ENCODE measurements around the gene APBA2.

The APBA2 gene

DNA sequence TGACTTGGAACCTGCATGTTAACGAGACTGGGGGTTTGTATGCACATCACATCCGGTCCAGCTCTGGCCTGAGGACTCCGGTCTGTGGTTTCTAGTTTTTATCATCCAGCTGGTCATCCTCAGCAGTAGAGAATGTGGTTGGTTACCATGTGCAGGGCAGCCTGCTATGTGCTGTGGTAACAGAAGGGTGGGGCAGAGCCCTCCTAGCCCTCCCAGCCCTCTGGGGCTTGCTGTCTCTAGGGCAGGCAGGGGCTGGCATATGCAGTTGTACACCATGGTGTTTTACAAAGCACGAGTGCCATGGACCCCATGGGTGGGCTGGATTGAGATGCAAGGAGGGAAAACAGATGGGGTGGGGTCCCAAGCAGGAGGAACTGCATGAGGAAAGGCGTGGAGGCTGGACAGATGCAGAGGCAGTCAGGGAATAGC is 70.2 kb downstream of the APBA2 start:
- peaks cover 4% of the 10 kb centered on the region; the same call in 1 of the 2 replicates for H4K20me1 ChIP-seq (ENCODE audit: insufficient read depth, low read length)
- H3K4me2 ChIP-seq (ENCODE audit: insufficient read depth, low read length), result no peak overlapping the region
- no peak overlapping the region for H2AFZ ChIP-seq (ENCODE audit: low read depth, low read length)
- H3K9ac ChIP-seq (ENCODE audit: low read depth, low read length), result no peak overlapping the region
- no peaks in the 10 kb centered on the region for H3K36me3 ChIP-seq (ENCODE audit: insufficient read depth, low read length)
- H3K4me1 ChIP-seq (ENCODE audit: insufficient read depth, low read length), result peaks cover 8% of the 10 kb centered on the region; the same call in 1 of the 2 replicates
- H3K79me2 ChIP-seq (ENCODE audit: insufficient read depth, low read length), result no peaks in the 10 kb centered on the region
- DNase-seq (no peak), ATAC-seq (ENCODE audit: insufficient read depth, low read depth) (no peak)
- H3K4me3 ChIP-seq (ENCODE audit: low read depth in 1 of 2, low read length in 2 of 2), result no peak overlapping the region
- TF ChIP-seq EZH2 (IDR thresholded peaks at IDR 0.05; ENCODE audit: borderline replicate concordance, low read depth, low read length, severe bottlenecking), result no peak
- TF ChIP-seq, protein P1, sequence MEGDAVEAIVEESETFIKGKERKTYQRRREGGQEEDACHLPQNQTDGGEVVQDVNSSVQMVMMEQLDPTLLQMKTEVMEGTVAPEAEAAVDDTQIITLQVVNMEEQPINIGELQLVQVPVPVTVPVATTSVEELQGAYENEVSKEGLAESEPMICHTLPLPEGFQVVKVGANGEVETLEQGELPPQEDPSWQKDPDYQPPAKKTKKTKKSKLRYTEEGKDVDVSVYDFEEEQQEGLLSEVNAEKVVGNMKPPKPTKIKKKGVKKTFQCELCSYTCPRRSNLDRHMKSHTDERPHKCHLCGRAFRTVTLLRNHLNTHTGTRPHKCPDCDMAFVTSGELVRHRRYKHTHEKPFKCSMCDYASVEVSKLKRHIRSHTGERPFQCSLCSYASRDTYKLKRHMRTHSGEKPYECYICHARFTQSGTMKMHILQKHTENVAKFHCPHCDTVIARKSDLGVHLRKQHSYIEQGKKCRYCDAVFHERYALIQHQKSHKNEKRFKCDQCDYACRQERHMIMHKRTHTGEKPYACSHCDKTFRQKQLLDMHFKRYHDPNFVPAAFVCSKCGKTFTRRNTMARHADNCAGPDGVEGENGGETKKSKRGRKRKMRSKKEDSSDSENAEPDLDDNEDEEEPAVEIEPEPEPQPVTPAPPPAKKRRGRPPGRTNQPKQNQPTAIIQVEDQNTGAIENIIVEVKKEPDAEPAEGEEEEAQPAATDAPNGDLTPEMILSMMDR (IDR thresholded peaks at IDR 0.05; ENCODE audit: borderline replicate concordance, extremely low read depth, low read length, poor library complexity, severe bottlenecking), result no peak
- peaks cover 3% of the 10 kb centered on the region for H3K27me3 ChIP-seq (ENCODE audit: insufficient read depth, low read length, poor library complexity)
- no peaks in the 10 kb centered on the region for H3K9me3 ChIP-seq (ENCODE audit: insufficient read depth, low read length, severe bottlenecking)
- H3K27ac ChIP-seq (ENCODE audit: low read length), result no peak overlapping the region

DNA sequence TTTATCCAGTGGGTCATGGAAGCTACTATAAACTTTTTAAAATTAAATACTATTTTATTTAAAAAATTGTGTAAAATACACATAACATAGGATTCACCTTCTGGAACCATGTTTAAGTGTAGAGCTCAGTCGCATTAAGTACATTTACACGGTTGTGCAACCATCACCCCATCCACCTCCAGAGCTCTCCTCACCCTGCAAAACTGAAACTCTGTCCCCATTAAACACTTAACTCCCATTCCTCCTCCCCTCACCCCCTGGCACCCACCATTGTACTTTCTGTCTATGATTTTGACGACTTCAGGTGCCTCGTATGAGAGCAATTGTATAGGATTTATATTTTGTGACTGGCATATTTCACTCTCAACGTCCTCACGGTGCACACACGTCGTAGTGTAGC is 70.7 kb downstream of the APBA2 start:
- Histone ChIP-seq H3K4me3 (ENCODE audit: low read depth in 1 of 2, low read length in 2 of 2) (no peak overlapping the region), H3K27me3 (ENCODE audit: insufficient read depth, low read length, poor library complexity) (peaks cover 3% of the 10 kb centered on the region), H3K9ac (ENCODE audit: low read depth, low read length) (no peak overlapping the region), H3K9me3 (ENCODE audit: insufficient read depth, low read length, severe bottlenecking) (no peaks in the 10 kb centered on the region), H4K20me1 (ENCODE audit: insufficient read depth, low read length) (peaks cover 4% of the 10 kb centered on the region; the same call in 1 of the 2 replicates), H2AFZ (ENCODE audit: low read depth, low read length) (no peak overlapping the region), H3K36me3 (ENCODE audit: insufficient read depth, low read length) (no peaks in the 10 kb centered on the region), H3K27ac (ENCODE audit: low read length) (no peak overlapping the region), H3K4me2 (ENCODE audit: insufficient read depth, low read length) (no peak overlapping the region), H3K4me1 (ENCODE audit: insufficient read depth, low read length) (peaks cover 8% of the 10 kb centered on the region; the same call in 1 of the 2 replicates), H3K79me2 (ENCODE audit: insufficient read depth, low read length) (no peaks in the 10 kb centered on the region)
- ATAC-seq (ENCODE audit: insufficient read depth, low read depth), result no peak
- DNase-seq, result no peak
- no peak for TF ChIP-seq EZH2 (IDR thresholded peaks at IDR 0.05; ENCODE audit: borderline replicate concordance, low read depth, low read length, severe bottlenecking)
- TF ChIP-seq, protein P1 (IDR thresholded peaks at IDR 0.05; ENCODE audit: borderline replicate concordance, extremely low read depth, low read length, poor library complexity, severe bottlenecking), result no peak

DNA sequence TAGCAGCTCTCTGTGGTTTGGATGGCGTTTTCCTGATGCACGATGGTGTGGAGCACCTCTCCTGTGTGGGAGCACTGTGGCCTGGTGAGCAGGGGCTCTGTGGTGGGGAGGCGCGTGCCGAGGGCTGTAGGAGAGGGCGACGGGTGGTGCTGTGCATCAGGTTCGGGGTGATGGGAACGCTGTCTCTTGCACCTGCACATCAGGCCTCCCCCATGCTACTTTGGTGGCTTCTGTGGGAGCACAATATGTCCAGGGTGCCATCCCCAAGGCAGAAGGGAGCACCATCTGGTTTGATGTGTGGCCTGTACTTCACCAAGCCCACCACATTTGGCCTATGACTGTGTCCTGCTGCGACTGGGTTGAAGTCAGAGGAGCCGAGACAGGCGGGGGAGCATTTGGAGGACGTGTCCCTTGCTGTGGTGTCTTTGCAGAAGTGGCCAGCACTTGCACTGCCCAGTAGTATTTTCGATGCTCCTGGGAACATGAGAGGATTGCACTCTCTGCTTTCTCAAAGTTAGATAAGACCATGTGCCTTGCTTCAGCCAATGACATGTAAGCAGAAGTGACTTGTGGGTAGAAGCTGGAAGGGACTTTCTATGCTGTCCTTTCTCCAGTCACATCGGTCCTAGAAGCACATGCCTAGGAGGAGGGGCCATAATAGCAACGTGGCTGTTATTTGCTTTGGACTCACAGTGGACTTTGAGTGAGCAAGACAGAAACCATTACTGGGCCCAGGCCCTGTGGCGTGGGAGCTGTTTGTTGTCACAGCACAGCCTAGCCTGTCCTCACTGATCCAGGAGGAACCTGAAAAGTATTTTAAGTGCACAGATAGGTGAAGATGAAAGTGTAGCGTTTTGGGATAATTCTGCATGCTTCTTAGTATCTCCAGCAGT is 72.1 kb downstream of the APBA2 start:
- no peak overlapping the region for H3K4me2 ChIP-seq (ENCODE audit: insufficient read depth, low read length)
- H2AFZ ChIP-seq (ENCODE audit: low read depth, low read length), result no peak overlapping the region
- TF ChIP-seq EZH2 (IDR thresholded peaks at IDR 0.05; ENCODE audit: borderline replicate concordance, low read depth, low read length, severe bottlenecking), result no peak
- TF ChIP-seq, protein P1 (IDR thresholded peaks at IDR 0.05; ENCODE audit: borderline replicate concordance, extremely low read depth, low read length, poor library complexity, severe bottlenecking), result no peak
- H3K9ac ChIP-seq (ENCODE audit: low read depth, low read length), result no peak overlapping the region
- H3K36me3 ChIP-seq (ENCODE audit: insufficient read depth, low read length), result no peaks in the 10 kb centered on the region
- H4K20me1 ChIP-seq (ENCODE audit: insufficient read depth, low read length), result peaks cover 4% of the 10 kb centered on the region; the same call in 1 of the 2 replicates
- H3K4me3 ChIP-seq (ENCODE audit: low read depth in 1 of 2, low read length in 2 of 2), result no peak overlapping the region
- H3K79me2 ChIP-seq (ENCODE audit: insufficient read depth, low read length), result no peaks in the 10 kb centered on the region
- H3K9me3 ChIP-seq (ENCODE audit: insufficient read depth, low read length, severe bottlenecking), result no peaks in the 10 kb centered on the region
- peaks cover 8% of the 10 kb centered on the region; the same call in 1 of the 2 replicates for H3K4me1 ChIP-seq (ENCODE audit: insufficient read depth, low read length)
- H3K27ac ChIP-seq (ENCODE audit: low read length), result no peak overlapping the region
- DNase-seq (no peak), ATAC-seq (ENCODE audit: insufficient read depth, low read depth) (no peak)
- H3K27me3 ChIP-seq (ENCODE audit: insufficient read depth, low read length, poor library complexity), result peaks cover 3% of the 10 kb centered on the region

All from DND-41 (cell line).